HG02642 (cell line): ENCODE results near the gene DEPDC4.
A peak's percentile ranks its signal among the peaks of the same experiment; 100 is the strongest.

Source experiments
- ATAC-seq: cut with Tn5 transposase; IDR thresholded peaks from one replicate; pipeline ENCODE4 v1.9.1; 2021; ENCODE audit warnings: mild to moderate bottlenecking; ENCODE audit not compliant: unreplicated experiment, poor library complexity

The DEPDC4 gene

DNA sequence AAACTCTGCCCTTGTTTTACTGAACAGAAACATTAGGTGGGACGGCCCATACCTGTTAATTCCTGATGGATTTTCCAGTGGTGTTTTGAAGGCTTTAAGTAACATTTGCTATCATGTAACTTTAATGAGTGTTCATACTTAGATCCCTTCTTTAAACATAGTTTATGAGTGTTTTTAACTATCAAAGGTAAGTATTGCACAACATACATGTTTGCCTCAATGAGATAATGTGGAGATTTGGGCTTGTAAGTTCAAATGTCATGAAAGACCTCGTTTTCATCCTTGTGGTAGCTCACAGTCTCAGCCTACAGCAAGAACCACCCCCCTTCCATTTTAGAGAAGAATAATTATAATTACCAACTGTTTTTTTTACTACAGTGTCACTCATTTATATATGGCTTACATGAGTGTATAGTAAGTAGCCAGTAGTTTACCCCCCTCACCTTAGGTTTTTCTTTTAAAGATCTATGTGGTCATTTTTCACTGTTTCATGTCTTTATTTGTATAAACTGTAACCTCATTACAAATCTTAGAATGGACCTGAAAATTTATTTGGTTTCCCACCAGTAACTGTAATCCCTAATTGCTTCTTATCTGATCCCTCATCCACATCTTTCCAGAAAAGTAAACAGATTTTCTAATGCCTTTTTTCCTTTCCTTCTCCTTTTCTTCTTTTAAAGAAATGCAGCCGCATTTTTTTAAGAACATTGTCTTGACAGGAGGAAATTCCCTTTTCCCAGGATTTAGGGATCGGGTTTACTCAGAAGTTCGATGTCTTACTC lies 47.4 kb downstream of the DEPDC4 start:
- ATAC-seq, result no peak

DNA sequence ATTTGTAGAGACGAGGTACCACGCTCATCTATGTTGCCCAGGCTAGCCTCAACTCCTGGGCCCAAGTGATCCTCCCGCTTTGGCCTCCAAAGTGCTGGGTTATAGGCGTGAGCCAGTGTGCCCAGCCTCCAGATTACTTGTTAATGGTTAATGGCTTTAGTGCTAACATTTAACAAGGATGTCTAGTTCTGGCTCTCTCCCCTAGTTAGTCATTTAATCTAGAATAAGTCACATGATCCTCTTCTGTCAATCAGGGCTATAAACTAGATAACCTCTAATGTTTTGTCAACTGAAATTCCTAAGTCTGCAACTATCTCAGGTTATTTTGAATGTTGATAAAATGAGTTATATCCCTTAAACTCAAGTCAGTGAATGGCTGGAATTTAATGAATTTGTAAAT lies 50.5 kb downstream of the DEPDC4 start:
- no peak for ATAC-seq

DNA sequence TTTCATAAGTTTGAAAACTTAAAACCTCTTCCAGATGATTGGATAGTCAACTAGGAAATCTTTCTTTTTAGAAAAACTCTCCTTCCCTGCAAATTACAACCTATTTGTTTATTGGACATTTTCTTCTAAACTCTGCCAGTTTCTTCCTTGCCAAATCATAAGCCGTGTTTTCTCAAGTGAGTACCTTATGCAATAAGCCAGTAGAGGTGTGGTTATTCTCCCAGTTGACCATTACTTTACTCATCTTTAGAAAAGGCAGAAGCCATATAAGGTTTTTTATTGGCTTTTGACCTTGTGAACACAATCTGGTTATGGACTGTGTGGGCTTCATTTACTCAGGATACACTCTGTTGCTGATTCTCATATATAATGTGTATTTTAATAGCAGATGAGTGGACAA lies 51.7 kb downstream of the DEPDC4 start:
- ATAC-seq, result no peak

DNA sequence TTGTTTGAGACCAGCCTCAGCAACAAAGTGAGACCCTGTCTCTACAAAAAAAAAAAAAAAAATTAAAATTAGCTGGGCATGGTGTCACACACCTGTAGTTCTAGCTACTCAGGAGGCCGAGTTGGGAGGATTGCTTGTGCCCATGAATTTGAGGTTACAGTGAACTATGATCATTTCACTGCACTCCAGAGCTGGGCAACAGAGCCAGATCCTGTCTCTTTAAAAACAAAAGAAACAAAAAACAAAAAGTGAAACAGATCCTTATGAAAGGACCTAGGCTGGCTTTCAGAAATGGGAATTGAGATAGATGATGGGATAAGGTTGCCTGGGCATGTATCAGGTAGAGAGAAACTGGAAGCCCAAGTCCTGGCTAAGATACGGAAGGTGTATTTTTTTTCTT lies 52.4 kb downstream of the DEPDC4 start:
- no peak for ATAC-seq

DNA sequence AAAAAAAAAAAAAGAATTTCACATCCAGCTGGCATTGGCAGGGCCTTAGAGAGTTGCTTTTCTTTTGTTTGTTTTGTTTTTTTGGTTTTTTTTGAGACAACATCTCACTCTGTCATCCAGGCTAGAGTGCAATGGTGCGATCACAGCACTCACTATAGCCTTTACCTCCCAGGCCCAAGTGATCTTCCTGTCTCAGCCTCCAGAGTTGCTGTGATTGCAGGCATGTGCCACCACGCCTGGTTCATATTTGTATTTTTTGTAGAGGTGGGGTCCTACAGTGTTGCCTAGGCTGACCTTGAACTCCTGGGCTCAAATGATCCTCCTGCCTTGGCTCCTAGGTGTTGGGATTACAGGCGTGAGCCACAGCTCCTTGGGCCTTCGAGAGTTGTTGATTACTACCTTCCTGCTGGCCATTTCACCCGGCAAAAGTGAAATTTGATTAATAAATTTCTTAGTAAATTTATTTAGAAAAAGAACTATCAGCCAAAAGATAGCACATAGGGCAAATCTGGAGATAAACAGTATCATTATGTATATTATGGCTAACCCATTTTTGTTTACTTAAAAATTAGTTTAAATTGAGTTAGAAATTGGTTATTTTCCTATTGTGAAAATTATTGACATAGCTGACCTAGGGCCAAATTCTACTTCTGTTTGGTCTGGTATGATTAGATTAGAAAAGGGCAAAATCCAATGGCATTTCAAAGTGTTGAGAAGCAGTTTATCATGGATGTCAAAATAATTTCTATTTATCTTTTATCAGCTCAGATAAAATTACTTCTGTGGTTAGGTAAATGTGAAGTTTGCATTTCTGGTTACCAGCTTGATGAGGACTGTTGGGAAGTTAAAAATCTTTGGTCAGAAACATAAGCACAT lies 53.6 kb downstream of the DEPDC4 start:
- no peak for ATAC-seq

DNA sequence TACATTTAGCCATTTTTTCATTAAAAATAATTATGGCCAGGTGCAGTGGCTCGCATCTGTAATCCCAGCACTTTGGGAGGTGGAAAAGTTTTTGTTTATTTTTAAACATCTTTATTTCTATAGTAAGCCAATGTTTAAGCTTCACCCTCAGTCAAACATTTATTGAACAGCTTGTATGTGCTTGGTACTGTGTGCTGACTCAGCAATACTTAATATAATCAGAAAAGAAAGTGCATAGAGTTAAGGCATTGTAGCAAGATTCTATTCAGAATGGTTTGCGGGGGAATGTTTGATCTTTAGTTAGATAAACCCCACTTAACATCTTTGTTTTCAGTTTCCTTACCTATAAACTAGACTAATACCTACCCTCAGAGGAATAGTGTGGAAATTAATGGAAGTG lies 55.2 kb downstream of the DEPDC4 start:
- no peak for ATAC-seq

DNA sequence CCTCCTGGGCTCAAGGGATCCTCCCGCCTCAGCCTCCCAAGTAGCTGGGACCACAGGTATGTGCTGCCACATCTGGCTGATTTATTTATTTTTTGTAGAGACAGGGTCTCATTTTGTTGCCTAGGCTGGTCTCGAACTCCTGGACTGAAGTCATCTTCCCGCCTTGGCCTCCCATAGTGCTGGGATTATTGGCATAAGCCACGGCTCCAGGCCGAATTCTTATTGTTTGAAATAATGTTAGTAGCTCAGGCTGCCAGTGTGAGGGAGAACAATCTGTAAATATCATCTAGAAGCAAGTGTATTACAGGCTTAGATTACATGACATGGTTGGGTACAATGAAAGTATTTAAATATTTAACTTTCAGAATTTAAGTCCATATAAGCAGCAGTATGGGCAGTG lies 58.0 kb downstream of the DEPDC4 start:
- no peak for ATAC-seq

DNA sequence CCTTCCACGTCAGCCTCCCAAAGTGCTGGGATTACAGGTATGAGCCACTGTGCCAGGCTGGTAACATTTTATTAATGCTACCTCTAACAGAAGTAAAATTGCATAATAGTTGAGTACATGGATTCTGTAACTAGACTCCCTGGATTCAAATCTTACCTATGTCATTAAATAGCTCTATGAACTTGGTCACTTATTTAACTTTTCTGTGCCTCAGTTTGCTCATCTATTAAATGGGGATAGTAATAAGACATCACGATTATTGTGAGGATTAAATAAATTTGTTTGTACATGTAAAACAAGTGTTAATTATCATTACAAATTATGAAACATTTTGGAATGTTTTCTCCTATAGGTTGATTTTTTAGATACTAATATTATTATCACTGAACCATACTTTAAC lies 59.6 kb downstream of the DEPDC4 start:
- no peak for ATAC-seq

DNA sequence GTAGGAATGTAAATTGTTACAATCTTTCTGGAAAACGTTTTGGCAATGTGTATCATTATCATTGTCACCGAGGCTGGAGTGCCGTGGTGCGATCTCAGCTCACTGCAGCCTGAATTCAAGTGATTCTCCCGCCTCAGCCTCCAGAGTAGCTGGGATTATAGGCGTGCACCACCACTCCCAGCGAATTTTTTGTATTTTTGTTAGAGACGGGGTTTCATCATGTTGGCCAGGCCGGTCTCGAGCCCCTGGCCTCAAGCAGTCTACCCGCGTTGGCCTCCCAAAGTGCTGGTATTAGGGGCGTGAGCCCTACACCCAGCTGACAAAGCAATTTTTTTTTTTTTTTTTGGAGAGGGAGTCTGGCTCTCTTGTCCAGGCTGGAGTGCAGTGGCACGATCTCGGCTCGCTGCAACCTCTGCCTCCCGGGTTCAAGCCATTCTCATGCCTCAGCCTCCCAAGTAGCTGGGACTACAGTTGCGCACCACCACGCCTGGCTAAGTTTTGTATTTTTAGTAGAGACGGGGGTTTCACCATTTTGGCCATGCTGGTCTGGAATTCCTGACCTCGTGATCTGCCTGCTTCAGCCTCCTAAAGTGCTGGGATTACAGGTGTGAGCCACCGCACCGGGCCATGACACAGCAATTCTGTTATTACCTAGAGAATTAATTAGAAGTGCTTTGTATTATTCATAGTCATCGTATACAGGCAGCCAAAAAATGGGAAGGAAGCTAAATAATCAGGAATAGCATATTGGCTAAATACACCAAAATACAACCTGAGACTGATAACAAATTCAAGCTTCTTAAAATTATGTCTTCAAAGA lies 65.1 kb downstream of the DEPDC4 start:
- no peak for ATAC-seq

DNA sequence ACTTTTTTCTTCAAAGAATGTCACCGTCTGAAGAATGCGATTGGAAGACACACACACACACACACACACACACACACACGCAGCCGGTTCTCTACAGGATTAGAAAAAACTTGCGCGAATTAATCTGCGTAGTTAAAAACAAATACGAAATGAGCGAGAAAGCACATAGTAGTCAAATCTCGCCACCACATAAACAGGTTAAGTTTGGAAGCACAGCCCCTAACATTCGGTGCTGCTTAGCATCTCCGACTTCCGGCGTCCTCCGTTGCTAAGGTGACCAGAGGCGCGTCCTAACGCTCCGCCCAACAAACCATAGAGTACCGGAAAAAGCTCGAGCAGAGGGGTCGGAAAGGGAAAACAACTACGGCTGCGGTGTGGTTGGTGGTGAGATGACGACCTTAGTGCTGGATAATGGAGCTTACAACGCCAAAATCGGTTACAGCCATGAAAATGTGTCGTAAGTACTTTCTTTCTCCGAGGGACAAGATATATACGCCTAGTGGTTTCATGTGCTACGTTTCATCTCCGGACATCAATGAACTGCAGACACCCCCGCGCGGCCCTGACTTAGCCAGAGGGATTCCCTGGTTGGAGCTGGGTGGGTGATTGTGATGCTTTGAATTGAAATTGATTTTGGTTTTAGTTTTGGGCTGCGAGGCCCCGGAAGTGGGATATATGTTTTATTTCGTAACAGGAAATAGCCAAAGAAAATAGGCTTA lies 66.3 kb downstream of the DEPDC4 start, which contains the start of gene ACTR6:
TSS of gene ACTR6 (plus strand) at position 353 of the 719 bp plus-strand sequence. CDS start at position 390, 37 bp downstream.
- ATAC-seq, result peak; percentile 88

DNA sequence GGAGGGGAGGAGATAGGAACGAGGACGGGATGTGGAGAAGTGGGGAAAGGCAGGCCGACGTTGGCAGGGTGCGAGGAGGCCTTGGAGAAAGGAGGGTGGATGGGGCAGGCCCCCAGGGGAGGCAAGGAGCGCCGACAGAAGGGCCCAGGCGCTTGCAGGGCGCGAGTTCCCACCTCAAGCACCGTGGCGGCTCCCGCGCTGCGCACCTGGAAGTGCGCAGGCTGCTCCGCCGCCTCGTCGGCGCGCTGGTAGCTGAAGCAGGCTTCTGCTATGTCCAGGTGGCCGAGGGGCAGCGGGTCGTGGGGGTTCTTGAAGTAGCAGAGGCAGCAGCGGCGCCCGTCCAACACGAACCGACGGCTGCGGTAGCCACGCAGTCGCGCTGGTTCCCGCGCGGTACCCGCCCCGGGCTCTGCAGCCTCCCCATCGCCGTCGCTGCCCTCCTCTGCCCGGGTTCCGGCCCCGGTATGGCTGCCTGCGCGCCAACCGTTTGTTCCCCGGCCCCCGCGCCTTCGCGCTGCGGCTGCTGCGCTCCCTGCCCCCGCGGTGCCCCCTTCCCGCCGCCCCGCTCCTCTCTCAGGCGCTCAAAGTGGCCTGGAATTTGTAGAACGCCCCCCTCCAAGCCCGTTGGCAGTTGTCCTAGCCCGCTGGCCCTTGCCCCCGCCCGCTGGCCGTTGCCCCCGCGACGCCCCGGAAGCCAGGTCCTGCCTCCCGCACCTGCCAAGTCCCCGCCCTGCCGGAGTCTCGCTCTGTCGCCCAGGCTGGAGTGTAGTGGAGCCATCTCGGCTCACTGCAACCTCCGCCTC lies 67.3 kb downstream of the DEPDC4 start:
- ATAC-seq, result peak; percentile 81

DNA sequence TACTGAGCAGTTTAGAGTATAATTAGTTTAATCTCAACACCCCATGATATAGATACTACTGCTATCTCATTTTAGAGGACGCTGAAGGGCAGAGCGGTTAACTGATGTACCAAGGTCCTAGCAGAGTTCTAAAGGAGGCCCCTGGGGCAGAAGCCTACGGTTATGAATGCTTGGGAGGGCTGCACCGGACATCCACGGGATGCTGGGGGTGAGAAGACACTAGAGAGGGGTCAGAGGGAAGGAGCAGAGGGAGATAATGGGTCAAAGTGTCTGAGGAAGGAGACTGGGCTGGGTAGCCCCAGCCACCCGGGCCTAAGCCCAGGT lies 67.9 kb downstream of the DEPDC4 start:
- ATAC-seq, result no peak

DNA sequence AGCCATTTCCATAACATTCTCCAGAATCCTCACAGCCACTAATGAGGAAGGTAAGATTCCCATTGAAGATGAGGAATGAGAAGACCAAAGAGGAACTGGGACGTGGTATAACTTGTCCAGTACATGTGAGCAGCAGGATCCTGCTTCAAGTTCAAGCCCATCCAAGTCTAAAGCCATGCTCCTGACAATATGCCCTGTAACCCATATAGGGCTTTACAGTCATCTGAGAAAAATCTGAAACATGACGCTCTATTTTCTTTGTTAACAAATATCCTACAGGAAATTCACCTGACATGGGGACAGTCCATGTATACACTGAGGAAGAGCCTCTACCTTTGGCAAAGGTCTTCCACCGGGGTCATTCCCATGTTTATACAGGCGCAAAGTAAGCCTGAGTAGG lies 69.4 kb downstream of the DEPDC4 start:
- ATAC-seq, result no peak

DNA sequence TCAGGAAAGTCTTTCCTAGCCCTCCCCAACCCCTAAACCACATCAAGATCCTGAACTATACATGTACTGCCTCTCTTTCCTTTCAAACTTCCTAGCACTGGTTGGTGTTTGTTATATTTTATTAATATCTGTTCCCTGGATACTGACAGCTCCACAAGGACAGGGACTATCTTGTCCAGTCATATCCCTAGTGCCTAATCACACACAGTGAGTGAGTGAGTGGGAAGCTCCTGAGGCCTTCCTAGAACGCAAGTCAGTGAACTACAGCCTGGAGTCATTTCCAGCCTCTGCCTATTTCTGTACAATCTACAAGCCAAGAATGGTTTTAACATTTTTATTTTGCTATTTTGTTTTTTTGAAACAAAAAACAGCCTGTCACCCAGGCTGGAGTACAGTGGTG lies 73.8 kb downstream of the DEPDC4 start:
- ATAC-seq, result no peak
